Neural crest cell (in vitro differentiated cells): ENCODE measurements around the gene SNX24. TPM values are rescaled to one million over a fixed set of nuclear protein-coding genes. Genes with fewer than 3 reads are reported as not detected.

Experiments used
- DNase-seq: peaks from one replicate; pipeline ENCODE4 v3.0.0; 2021; ENCODE audit warnings: low read depth, mixed read lengths, low spot score
- H3K27ac Mint-ChIP-seq: one replicate; pipeline ENCODE4 v1.8.0; 2021; ENCODE audit warnings: mild to moderate bottlenecking, mixed read lengths; ENCODE audit not compliant: unreplicated experiment
- H3K27me3 Mint-ChIP-seq: 2 replicates; pipeline ENCODE4 v1.8.0; 2021; ENCODE audit warnings: low read depth, mild to moderate bottlenecking, mixed read lengths
- H3K36me3 Mint-ChIP-seq: 2 replicates; pipeline ENCODE4 v1.8.0; 2021; ENCODE audit warnings: low read depth, mild to moderate bottlenecking, mixed read lengths
- H3K4me1 Mint-ChIP-seq: 2 replicates; pipeline ENCODE4 v1.8.0; 2021; ENCODE audit warnings: mixed read lengths
- H3K4me3 Mint-ChIP-seq: one replicate; pipeline ENCODE4 v1.8.0; 2021; ENCODE audit warnings: mild to moderate bottlenecking, mixed read lengths
- H3K9me3 Mint-ChIP-seq: 2 replicates; pipeline ENCODE4 v1.8.0; 2021; ENCODE audit warnings: mixed read lengths
- CTCF ChIP-seq: fragments of 200-600 bp; sonication (generic); conservative IDR thresholded peaks from 2 replicates; pipeline ENCODE4 v1.5.0; 2021; ENCODE audit warnings: antibody characterized with exemption, mild to moderate bottlenecking
- long read RNA-seq: library from polyadenylated mRNA; unstranded; transcript quantifications from one replicate; pipeline ENCODE4 v2.0.0, GENCODE V29; 2020
- total RNA-seq: library from RNA; stranded (reverse); gene quantifications from 2 replicates; pipeline ENCODE4 v1.2.1, GENCODE V29; 2021

SNX24 gene, protein sequence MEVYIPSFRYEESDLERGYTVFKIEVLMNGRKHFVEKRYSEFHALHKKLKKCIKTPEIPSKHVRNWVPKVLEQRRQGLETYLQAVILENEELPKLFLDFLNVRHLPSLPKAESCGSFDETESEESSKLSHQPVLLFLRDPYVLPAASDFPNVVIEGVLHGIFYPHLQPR
- total RNA-seq: 19.3 and 19.7 TPM in 2 replicates
- long read RNA-seq, transcript SNX24-201 (7 exons, 2,158 nt): major isoform, 11 of 26 reads
- long read RNA-seq, partial matches to known transcripts: 0 of 26 reads
- long read RNA-seq, other reads (novel, unspliced or antisense): 12 of 26 reads

DNA sequence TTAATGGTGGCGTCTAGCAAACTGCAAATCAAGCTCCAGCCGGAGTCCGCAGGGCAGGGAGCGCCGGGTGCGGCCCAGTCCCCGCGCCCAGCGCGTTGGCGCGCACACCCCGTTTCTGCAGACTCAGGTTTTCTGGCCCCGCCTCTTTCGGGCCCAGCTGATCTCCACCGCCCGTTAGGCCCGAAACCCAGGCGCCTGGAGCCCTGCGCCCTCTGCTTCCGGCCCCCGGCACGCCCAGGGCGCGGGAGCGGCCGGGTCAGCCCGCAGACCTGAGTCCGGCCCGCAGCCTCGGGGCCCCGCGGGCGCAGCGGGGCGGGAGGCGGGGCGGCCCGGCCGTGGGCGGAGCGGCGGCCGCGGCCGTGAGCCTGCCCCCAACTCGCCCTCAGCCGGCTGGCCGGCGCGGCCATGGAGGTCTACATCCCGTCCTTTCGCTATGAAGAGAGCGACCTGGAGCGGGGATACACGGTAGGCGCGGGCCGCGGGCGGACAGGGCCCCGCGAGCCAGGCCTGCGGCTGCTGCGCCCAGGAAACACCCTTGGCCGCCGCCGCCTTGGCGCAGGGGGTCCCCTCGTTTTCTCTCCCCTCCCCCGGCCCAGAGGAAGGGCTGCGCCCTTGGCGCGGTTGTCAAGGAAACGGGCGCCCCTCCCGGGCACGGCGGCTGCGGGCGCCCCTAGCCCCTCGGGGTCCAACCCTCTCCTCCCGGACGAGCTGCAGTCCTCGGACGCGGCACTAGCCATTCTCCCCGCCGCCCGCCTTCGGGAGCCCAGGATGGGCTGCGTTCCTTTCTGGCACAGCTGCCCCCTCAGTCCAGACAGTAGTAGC lies at the start of gene SNX24:
Gene SNX24 (plus strand): TSS at position 385 of the 822 bp plus-strand sequence. CDS start 21 bp downstream, at position 406.
- Mint-ChIP-seq H3K27ac (peak within 1 kb of the TSS; percentile 83), H3K4me1 (peaks cover 47% of the 10 kb centered on the region), H3K27me3 (peaks cover 6% of the 10 kb centered on the region), H3K36me3 (peaks cover 3% of the 10 kb centered on the region), H3K9me3 (no peaks in the 10 kb centered on the region), H3K4me3 (peak within 1 kb of the TSS; percentile 89)
- peak; percentile 62 for DNase-seq
- TF ChIP-seq CTCF: no peak

- Mint-ChIP-seq H3K4me3 (no peak overlapping the region), H3K4me1 (peaks cover 27% of the 10 kb centered on the region), H3K27me3 (no peaks in the 10 kb centered on the region), H3K9me3 (no peaks in the 10 kb centered on the region), H3K36me3 (peaks cover 24% of the 10 kb centered on the region), H3K27ac (no peak overlapping the region)
- no peak for TF ChIP-seq CTCF
- DNase-seq: no peak
These were observed 39.9 kb upstream of the SNX24 start for GRCh38 chr5:122805481-122805880.

GRCh38 chr5:122810405-122810804 lies 35.0 kb upstream of the SNX24 start:
- H3K4me3 Mint-ChIP-seq: no peak overlapping the region
- no peak for TF ChIP-seq CTCF
- peaks cover 2% of the 10 kb centered on the region for H3K9me3 Mint-ChIP-seq
- H3K36me3 Mint-ChIP-seq: peaks cover 11% of the 10 kb centered on the region
- peaks cover 21% of the 10 kb centered on the region for H3K4me1 Mint-ChIP-seq
- no peak for DNase-seq
- no peak overlapping the region for H3K27ac Mint-ChIP-seq
- no peaks in the 10 kb centered on the region for H3K27me3 Mint-ChIP-seq

DNA sequence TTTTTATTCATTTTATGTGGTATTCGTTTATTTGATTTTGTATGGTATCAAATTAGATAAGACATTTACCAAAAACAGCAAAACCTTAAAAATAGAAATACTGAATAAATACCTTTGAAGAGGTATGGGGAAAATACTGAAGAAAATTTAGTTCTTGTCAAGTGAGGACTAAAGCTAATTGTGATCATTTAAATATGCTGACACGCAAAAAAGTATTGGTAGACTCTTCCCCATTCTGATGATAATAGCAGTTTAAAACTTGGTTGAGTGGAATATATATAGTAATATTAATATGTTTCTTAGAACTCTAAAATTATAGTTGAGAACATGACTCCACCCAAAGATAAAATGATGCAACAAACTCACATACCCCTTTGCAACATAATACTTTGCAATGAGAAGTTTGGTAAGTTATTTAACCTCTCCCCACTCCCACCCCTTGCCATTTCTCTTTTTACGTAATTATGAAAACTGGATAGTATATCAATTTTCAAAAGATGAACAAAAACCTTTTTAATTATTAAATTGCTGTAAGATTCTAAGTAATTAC lies 30.1 kb upstream of the SNX24 start:
- peaks cover 2% of the 10 kb centered on the region for H3K9me3 Mint-ChIP-seq
- no peaks in the 10 kb centered on the region for H3K27me3 Mint-ChIP-seq
- H3K36me3 Mint-ChIP-seq: peaks cover 4% of the 10 kb centered on the region
- DNase-seq: no peak
- no peak overlapping the region for H3K27ac Mint-ChIP-seq
- TF ChIP-seq CTCF: no peak
- peaks cover 23% of the 10 kb centered on the region for H3K4me1 Mint-ChIP-seq
- H3K4me3 Mint-ChIP-seq: no peak overlapping the region

DNA sequence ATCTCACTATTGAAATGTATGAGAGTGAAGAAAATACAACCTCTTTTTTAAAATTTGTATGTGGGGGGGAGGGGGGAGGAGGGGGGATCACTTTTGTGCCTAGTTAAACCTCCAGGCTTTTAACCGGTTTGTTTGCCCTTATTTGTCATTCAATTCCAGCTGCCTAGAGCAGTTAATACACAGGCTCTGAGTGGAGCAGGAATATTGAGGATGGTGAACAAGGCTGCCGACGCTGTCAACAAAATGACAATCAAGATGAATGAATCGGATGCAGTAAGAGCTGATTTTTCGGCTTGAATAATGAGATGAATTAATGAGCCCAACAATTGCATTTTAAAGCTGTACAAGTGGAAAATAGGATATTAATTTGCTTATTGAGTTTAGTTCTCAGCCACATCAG lies 28.7 kb upstream of the SNX24 start:
- no peaks in the 10 kb centered on the region for H3K27me3 Mint-ChIP-seq
- peaks cover 19% of the 10 kb centered on the region for H3K4me1 Mint-ChIP-seq
- DNase-seq: no peak
- no peak for TF ChIP-seq CTCF
- H3K36me3 Mint-ChIP-seq: peaks cover 8% of the 10 kb centered on the region
- peak overlapping the region; percentile 21 for H3K4me3 Mint-ChIP-seq
- peaks cover 2% of the 10 kb centered on the region for H3K9me3 Mint-ChIP-seq
- H3K27ac Mint-ChIP-seq: no peak overlapping the region
